Nephron progenitor cell (in vitro differentiated cells): ENCODE data around the gene LMAN2.

ENCODE experiments used
- DNase-seq: peaks from one replicate; pipeline ENCODE4 v3.0.0; 2021
- H3K27ac Mint-ChIP-seq: 2 replicates; pipeline ENCODE4 v1.8.0; 2021; ENCODE audit warnings: mild to moderate bottlenecking, moderate library complexity, mixed read lengths
- H3K27me3 Mint-ChIP-seq: 2 replicates; pipeline ENCODE4 v1.8.0; 2021; ENCODE audit warnings: mild to moderate bottlenecking, low read depth, mixed read lengths; ENCODE audit not compliant: poor library complexity
- H3K36me3 Mint-ChIP-seq: 2 replicates; pipeline ENCODE4 v1.8.0; 2021; ENCODE audit warnings: low read depth, mixed read lengths
- H3K4me1 Mint-ChIP-seq: 2 replicates; pipeline ENCODE4 v1.8.0; 2021; ENCODE audit warnings: mixed read lengths
- H3K4me3 Mint-ChIP-seq: 2 replicates; pipeline ENCODE4 v1.8.0; 2021; ENCODE audit warnings: mild to moderate bottlenecking, moderate library complexity, mixed read lengths
- H3K9me3 Mint-ChIP-seq: 2 replicates; pipeline ENCODE4 v1.8.0; 2021; ENCODE audit warnings: mild to moderate bottlenecking, moderate library complexity, mixed read lengths
- CTCF ChIP-seq: fragments of 200-600 bp; sonication (generic); IDR thresholded peaks from 2 replicates; pipeline ENCODE4 v1.5.0; 2021; ENCODE audit warnings: antibody characterized with exemption

Gene LMAN2

GRCh38 chr5:177290816-177291596, 60.5 kb downstream of the LMAN2 start:
- no peak for TF ChIP-seq CTCF
- no peaks in the 10 kb centered on the region for H3K9me3 Mint-ChIP-seq
- H3K4me3 Mint-ChIP-seq = no peak overlapping the region
- no peak overlapping the region for H3K27ac Mint-ChIP-seq
- no peaks in the 10 kb centered on the region for H3K4me1 Mint-ChIP-seq
- peaks cover 67% of the 10 kb centered on the region for H3K36me3 Mint-ChIP-seq
- DNase-seq = no peak
- H3K27me3 Mint-ChIP-seq = no peaks in the 10 kb centered on the region

GRCh38 chr5:177288191-177288590, 63.3 kb downstream of the LMAN2 start:
- H3K27ac Mint-ChIP-seq = no peak overlapping the region
- H3K4me1 Mint-ChIP-seq = no peaks in the 10 kb centered on the region
- H3K36me3 Mint-ChIP-seq = peaks cover 62% of the 10 kb centered on the region
- TF ChIP-seq CTCF = no peak
- DNase-seq = no peak
- no peaks in the 10 kb centered on the region for H3K9me3 Mint-ChIP-seq
- H3K27me3 Mint-ChIP-seq = no peaks in the 10 kb centered on the region
- no peak overlapping the region for H3K4me3 Mint-ChIP-seq
